ENCODE results near the gene SLC25A53.

DNA sequence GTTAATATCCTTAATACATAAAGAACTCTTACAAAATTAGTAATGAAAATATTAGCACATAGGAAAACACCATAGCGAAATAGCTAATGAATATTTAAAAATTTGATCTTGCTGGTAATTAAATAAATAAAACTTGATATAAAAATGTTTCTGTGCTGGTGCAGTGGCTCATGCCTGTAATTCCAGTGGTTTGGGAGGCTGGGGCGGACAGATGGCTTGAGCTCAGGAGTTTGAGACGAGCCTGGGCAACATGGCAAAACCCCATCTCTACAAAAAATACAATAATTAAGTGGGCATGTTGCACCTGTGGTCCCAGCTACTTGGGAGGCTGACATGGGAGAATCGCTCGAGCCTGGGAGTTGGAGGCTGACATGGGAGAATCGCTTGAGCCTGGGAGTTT is 17.0 kb upstream of the SLC25A53 start:
- no peak for TF ChIP-seq POLR2A (IDR thresholded peaks at IDR 0.05; ENCODE audit: low read length)
- TF ChIP-seq GATA1 (IDR thresholded peaks at IDR 0.05; ENCODE audit: low read depth, low read length) = no peak

All from erythroblast (primary cell).